HUES6 (cell line): ENCODE measurements around the gene C12orf56.
"Not testable (repeated sequence)": the region's sequence is repeated elsewhere in the genome, so short reads cannot be mapped to it uniquely, and the experiment has no call there.

Source experiments
- H3K27ac ChIP-seq: 2 replicates; pipeline ENCODE4 v1.7.0; 2013; ENCODE audit warnings: low read depth, mild to moderate bottlenecking, low read length, inconsistent platforms
- H3K27me3 ChIP-seq: 2 replicates; pipeline ENCODE4 v1.6.1; 2013; ENCODE audit warnings: low read length; ENCODE audit not compliant: control insufficient read depth, insufficient read depth
- H3K36me3 ChIP-seq: 2 replicates; pipeline ENCODE4 v1.6.1; 2013; ENCODE audit warnings: low read length; ENCODE audit not compliant: control insufficient read depth, insufficient read depth
- H3K4me1 ChIP-seq: 2 replicates; pipeline ENCODE4 v1.6.1; 2013; ENCODE audit warnings: low read length; ENCODE audit not compliant: control insufficient read depth, insufficient read depth
- H3K4me3 ChIP-seq: 2 replicates; pipeline ENCODE4 v1.5.1; 2013; ENCODE audit warnings: low read depth, low read length
- H3K9ac ChIP-seq: one replicate; pipeline ENCODE4 v1.6.1; 2013; ENCODE audit warnings: mild to moderate bottlenecking, low read length
- H3K9me3 ChIP-seq: 2 replicates; pipeline ENCODE4 v1.6.1; 2013; ENCODE audit warnings: low read depth, low read length; ENCODE audit not compliant: control insufficient read depth, insufficient read depth

C12orf56 gene

DNA sequence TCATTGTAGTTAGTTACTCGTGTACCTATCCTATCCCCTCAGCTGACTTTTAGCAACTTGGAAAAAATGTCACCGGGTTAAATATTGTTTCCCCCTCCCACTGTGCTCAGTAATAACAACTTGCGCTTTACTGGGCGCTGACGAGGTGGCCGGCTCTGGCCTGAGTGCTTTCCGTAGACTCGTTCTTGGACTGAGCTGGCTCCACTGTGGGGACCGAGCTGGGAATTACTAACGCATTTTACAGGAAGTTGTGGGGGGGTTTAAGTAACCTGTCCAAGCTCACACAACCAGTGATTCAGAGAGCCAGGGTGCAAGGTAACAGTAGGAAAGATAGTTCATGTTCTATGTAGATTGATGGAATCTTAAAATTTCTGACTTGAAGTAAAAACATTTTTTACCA is 86.0 kb downstream of the C12orf56 start:
- H3K4me3 ChIP-seq = no peak overlapping the region
- H3K9ac ChIP-seq = no peak overlapping the region
- no peak overlapping the region for H3K27ac ChIP-seq
- H3K4me1 ChIP-seq = no peaks in the 10 kb centered on the region
- no peaks in the 10 kb centered on the region for H3K27me3 ChIP-seq
- H3K9me3 ChIP-seq = no peaks in the 10 kb centered on the region
- no peaks in the 10 kb centered on the region for H3K36me3 ChIP-seq

DNA sequence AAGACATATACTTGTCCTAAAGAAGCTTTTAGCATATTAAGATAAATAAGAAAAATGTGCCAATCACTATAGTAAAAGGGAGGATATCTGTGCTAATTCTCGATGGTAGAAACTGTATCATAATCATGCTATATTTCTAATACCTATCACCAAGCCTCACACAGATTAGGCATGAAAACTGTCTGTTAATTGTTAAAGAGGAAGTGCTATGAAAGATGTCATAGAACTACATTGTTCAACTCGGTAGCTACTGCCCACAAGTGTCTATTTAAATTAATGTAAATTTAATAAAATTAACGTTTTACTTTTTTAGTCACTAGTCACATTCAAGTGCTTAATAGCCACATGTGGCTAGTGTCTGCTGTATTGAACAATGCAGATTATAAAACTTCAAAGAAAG is 90.9 kb downstream of the C12orf56 start:
- Histone ChIP-seq H3K4me1 (no peaks in the 10 kb centered on the region), H3K4me3 (no peak overlapping the region), H3K36me3 (no peaks in the 10 kb centered on the region), H3K9ac (no peak overlapping the region), H3K27me3 (no peaks in the 10 kb centered on the region), H3K27ac (no peak overlapping the region), H3K9me3 (no peaks in the 10 kb centered on the region)

DNA sequence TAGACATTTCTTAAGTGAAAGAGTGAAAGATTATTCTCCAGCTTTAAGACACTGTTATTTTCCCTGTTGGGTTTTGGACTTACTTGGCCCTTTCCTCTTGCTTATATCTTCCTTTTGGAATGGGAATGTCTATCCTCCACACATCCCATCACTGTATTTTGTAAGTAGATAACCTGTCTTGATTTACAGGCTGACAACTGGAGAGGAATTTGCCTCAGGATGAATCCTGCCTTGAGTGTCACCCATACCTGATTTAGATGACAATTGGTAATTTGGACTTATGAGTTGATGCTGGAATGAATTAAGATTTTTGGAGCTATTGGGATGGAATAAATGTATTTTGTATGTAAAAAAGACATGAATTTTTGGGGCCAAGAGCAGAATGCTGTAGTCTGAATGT is 94.3 kb downstream of the C12orf56 start:
- Histone ChIP-seq H3K27me3 (no peaks in the 10 kb centered on the region), H3K27ac (no peak overlapping the region), H3K9ac (no peak overlapping the region), H3K36me3 (no peaks in the 10 kb centered on the region), H3K9me3 (no peaks in the 10 kb centered on the region), H3K4me1 (no peaks in the 10 kb centered on the region), H3K4me3 (no peak overlapping the region)

GRCh38 chr12:64293654-64294364 is 96.7 kb downstream of the C12orf56 start:
- Histone ChIP-seq H3K27ac (no peak overlapping the region), H3K9ac (no peak overlapping the region), H3K36me3 (no peaks in the 10 kb centered on the region), H3K9me3 (no peaks in the 10 kb centered on the region), H3K4me3 (peak overlapping the region; percentile 49; the same call in 1 of the 2 replicates), H3K4me1 (no peaks in the 10 kb centered on the region), H3K27me3 (no peaks in the 10 kb centered on the region)

DNA sequence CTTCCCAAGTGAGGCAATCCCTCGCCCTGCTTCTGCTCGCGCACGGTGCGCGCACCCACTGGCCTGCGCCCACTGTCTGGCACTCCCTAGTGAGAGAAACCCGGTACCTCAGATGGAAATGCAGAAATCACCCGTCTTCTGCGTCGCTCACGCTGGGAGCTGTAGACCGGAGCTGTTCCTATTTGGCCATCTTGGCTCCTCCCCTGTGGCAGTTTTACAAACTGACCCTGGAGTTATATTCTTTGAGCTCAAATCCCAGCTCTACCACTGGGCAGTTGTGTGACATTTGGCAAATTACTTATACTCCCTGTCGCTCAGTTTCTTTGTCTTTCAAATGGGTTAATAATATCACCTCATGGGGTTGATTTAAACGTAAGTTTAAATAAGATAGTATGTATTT is 97.4 kb downstream of the C12orf56 start:
- not testable (repeated sequence) for H3K27ac ChIP-seq, H3K9ac ChIP-seq, H3K4me1 ChIP-seq, H3K27me3 ChIP-seq, H3K9me3 ChIP-seq, H3K36me3 ChIP-seq
- peak overlapping the region; percentile 49; the same call in 1 of the 2 replicates for H3K4me3 ChIP-seq

GRCh38 chr12:64286521-64286920 is 104.0 kb downstream of the C12orf56 start:
- Histone ChIP-seq H3K36me3 (no peaks in the 10 kb centered on the region), H3K9ac (no peak overlapping the region), H3K27me3 (no peaks in the 10 kb centered on the region), H3K4me1 (no peaks in the 10 kb centered on the region), H3K27ac (no peak overlapping the region), H3K9me3 (peaks cover 3% of the 10 kb centered on the region; the same call in 1 of the 2 replicates), H3K4me3 (no peak overlapping the region)

- Histone ChIP-seq H3K9ac (no peak overlapping the region), H3K4me1 (no peaks in the 10 kb centered on the region), H3K4me3 (no peak overlapping the region), H3K27ac (no peak overlapping the region), H3K27me3 (no peaks in the 10 kb centered on the region), H3K36me3 (no peaks in the 10 kb centered on the region), H3K9me3 (peaks cover 3% of the 10 kb centered on the region; the same call in 1 of the 2 replicates)
These were observed 106.3 kb downstream of the C12orf56 start for GRCh38 chr12:64284256-64284655.

DNA sequence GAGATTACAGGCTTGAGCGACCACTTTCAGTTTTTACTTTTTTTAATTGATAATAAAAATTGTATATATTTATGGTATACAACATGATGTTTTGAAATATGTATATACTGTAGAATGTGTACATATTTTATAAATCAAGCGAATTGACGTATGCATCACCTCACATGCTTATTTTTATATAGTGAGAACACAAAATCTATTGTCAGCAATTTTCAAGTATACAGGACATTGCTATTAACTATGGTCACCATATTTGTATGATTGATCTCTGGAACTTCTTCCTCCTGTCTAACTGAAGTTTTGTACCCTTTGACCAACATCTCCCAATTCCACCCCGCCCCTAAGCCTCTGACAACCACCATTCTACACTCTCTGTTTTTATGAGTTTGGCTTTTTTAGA is 112.1 kb downstream of the C12orf56 start:
- H3K27me3 ChIP-seq = no peaks in the 10 kb centered on the region
- no peak overlapping the region for H3K4me3 ChIP-seq
- H3K9ac ChIP-seq = no peak overlapping the region
- no peaks in the 10 kb centered on the region for H3K9me3 ChIP-seq
- H3K4me1 ChIP-seq = 0 out of 2 replicates have a peak, but pooled peaks cover 3% of the 10 kb centered on the region
- no peak overlapping the region for H3K27ac ChIP-seq
- no peaks in the 10 kb centered on the region for H3K36me3 ChIP-seq

GRCh38 chr12:64273527-64274403 is 116.8 kb downstream of the C12orf56 start:
- H3K4me3 ChIP-seq = no peak overlapping the region
- no peak overlapping the region for H3K9ac ChIP-seq
- no peaks in the 10 kb centered on the region for H3K9me3 ChIP-seq
- no peak overlapping the region for H3K27ac ChIP-seq
- no peaks in the 10 kb centered on the region for H3K36me3 ChIP-seq
- 0 out of 2 replicates have a peak, but pooled peaks cover 3% of the 10 kb centered on the region for H3K4me1 ChIP-seq
- no peaks in the 10 kb centered on the region for H3K27me3 ChIP-seq

GRCh38 chr12:64270411-64270810 is 120.1 kb downstream of the C12orf56 start:
- Histone ChIP-seq H3K9me3 (no peaks in the 10 kb centered on the region), H3K27ac (no peak overlapping the region), H3K4me3 (no peak overlapping the region), H3K9ac (no peak overlapping the region), H3K36me3 (no peaks in the 10 kb centered on the region), H3K27me3 (no peaks in the 10 kb centered on the region), H3K4me1 (0 out of 2 replicates have a peak, but pooled peaks cover 3% of the 10 kb centered on the region)

GRCh38 chr12:64269161-64269560 is 121.4 kb downstream of the C12orf56 start:
- H3K4me1 ChIP-seq = 0 out of 2 replicates have a peak, but pooled peaks cover 3% of the 10 kb centered on the region
- no peaks in the 10 kb centered on the region for H3K9me3 ChIP-seq
- H3K27me3 ChIP-seq = no peaks in the 10 kb centered on the region
- H3K27ac ChIP-seq = no peak overlapping the region
- no peaks in the 10 kb centered on the region for H3K36me3 ChIP-seq
- H3K9ac ChIP-seq = no peak overlapping the region
- no peak overlapping the region for H3K4me3 ChIP-seq
